Neural progenitor cell (in vitro differentiated cells): Measurements from ENCODE around the gene KRTAP10-4.

Experiments
- CTCF ChIP-seq: fragments of 200-600 bp; sonication (generic); IDR thresholded peaks from 2 replicates; pipeline ENCODE4 v1.5.1; 2017; ENCODE audit warnings: antibody characterized with exemption, mild to moderate bottlenecking
- EZH2phosphoT487 ChIP-seq: fragments of 200-600 bp; sonication (generic); IDR thresholded peaks from 2 replicates; pipeline ENCODE4 v1.6.1; 2017; ENCODE audit warnings: antibody characterized with exemption

DNA sequence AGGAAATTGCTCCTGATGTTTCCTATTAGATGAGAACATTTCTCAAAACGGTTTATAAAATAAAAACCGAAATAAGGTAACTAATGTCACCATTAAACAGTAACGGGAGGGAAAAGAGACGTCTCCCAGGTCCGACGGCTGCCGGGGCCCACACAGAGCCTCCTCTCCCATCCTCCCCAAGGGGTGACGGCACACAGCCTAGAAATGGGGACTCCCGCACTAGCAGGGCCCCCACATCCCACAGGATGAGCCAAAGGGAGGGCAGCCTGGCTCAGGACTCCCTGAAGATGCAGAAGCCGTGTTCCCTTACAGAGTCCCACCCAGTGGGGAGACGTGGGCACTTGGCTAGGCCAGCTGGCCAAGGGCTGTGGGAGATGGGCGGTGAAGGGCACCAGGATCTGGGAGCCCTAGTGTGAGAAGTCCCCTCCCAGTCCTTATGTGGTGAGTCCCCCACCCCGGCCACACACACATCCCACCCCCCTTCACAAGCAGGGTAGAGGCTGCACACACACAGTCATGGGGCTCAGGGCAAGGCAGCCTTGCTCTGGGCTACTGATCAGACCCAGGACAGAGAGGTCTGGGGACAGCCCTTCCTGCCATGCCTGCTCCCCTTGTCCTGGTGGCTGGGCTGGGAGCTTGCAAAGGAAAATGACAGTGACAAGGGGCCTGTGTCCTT lies 18.2 kb upstream of the KRTAP10-4 start:
- no peak for TF ChIP-seq CTCF
- no peak for TF ChIP-seq EZH2phosphoT487
